Measurements from ENCODE around the gene BBS5. TPM values are rescaled to one million over a fixed set of nuclear protein-coding genes. Genes with fewer than 3 reads are reported as not detected.

The BBS5 gene
- total RNA-seq, 2 donors from 2014 or later, result 7.7 to 14.7 TPM

GRCh38 chr2:169509955-169510354 is 30.7 kb downstream of the BBS5 start:
- intact Hi-C loops (cut with DNase I), result no loop called here
- WGBS, result 95% methylated on average over 8 of the region's 8 CpGs
- H3K4me3 ChIP-seq, result no peak overlapping the region
- no peak overlapping the region for H3K27ac ChIP-seq
- no peak for TF ChIP-seq CTCF (IDR thresholded peaks at IDR 0.05)
- TF ChIP-seq POLR2AphosphoS5 (IDR thresholded peaks at IDR 0.05), result no peak
- TF ChIP-seq POLR2A (IDR thresholded peaks at IDR 0.05), result no peak
- DNase-seq (ENCODE audit: low spot score), result no peak
- no peaks in the 10 kb centered on the region for H3K4me1 ChIP-seq (replicated peaks)
- H3K9me3 ChIP-seq, result no peaks in the 10 kb centered on the region
- H3K36me3 ChIP-seq, result no peaks in the 10 kb centered on the region
- H3K27me3 ChIP-seq (replicated peaks; ENCODE audit: insufficient read depth), result no peaks in the 10 kb centered on the region

GRCh38 chr2:169510496-169510895 is 31.2 kb downstream of the BBS5 start:
- no peaks in the 10 kb centered on the region for H3K36me3 ChIP-seq
- TF ChIP-seq CTCF (IDR thresholded peaks at IDR 0.05) (no peak), POLR2A (IDR thresholded peaks at IDR 0.05) (no peak), POLR2AphosphoS5 (IDR thresholded peaks at IDR 0.05) (no peak)
- 93% methylated on average over 4 of the region's 4 CpGs for WGBS
- H3K4me1 ChIP-seq (replicated peaks), result no peaks in the 10 kb centered on the region
- H3K27me3 ChIP-seq (replicated peaks; ENCODE audit: insufficient read depth), result no peaks in the 10 kb centered on the region
- DNase-seq (ENCODE audit: low spot score), result no peak
- intact Hi-C loops (cut with DNase I), result no loop called here
- H3K4me3 ChIP-seq, result no peak overlapping the region
- H3K9me3 ChIP-seq, result no peaks in the 10 kb centered on the region
- H3K27ac ChIP-seq, result no peak overlapping the region

GRCh38 chr2:169511818-169512217 is 32.5 kb downstream of the BBS5 start:
- no peak for TF ChIP-seq CTCF (IDR thresholded peaks at IDR 0.05)
- TF ChIP-seq POLR2AphosphoS5 (IDR thresholded peaks at IDR 0.05), result no peak
- no peak for TF ChIP-seq POLR2A (IDR thresholded peaks at IDR 0.05)
- no peak for DNase-seq (ENCODE audit: low spot score)
- 79% methylated on average over 1 of the region's 1 CpG for WGBS
- no peaks in the 10 kb centered on the region for H3K27me3 ChIP-seq (replicated peaks; ENCODE audit: insufficient read depth)
- intact Hi-C loops (cut with DNase I), result no loop called here
- no peak overlapping the region for H3K4me3 ChIP-seq
- H3K36me3 ChIP-seq, result no peaks in the 10 kb centered on the region
- no peaks in the 10 kb centered on the region for H3K4me1 ChIP-seq (replicated peaks)
- no peaks in the 10 kb centered on the region for H3K9me3 ChIP-seq
- no peak overlapping the region for H3K27ac ChIP-seq

GRCh38 chr2:169512525-169512924 is 33.2 kb downstream of the BBS5 start:
- TF ChIP-seq POLR2AphosphoS5 (IDR thresholded peaks at IDR 0.05) (no peak), POLR2A (IDR thresholded peaks at IDR 0.05) (no peak), CTCF (IDR thresholded peaks at IDR 0.05) (no peak)
- Histone ChIP-seq H3K36me3 (no peaks in the 10 kb centered on the region), H3K4me3 (no peak overlapping the region), H3K27me3 (replicated peaks; ENCODE audit: insufficient read depth) (no peaks in the 10 kb centered on the region), H3K4me1 (replicated peaks) (no peaks in the 10 kb centered on the region), H3K27ac (no peak overlapping the region), H3K9me3 (no peaks in the 10 kb centered on the region)
- intact Hi-C loops (cut with DNase I), result no loop called here
- DNase-seq (ENCODE audit: low spot score), result no peak
- 22% methylated on average over 2 of the region's 2 CpGs for WGBS

GRCh38 chr2:169513094-169513493 is 33.8 kb downstream of the BBS5 start:
- Histone ChIP-seq H3K27ac (no peak overlapping the region), H3K4me1 (replicated peaks) (no peaks in the 10 kb centered on the region), H3K4me3 (no peak overlapping the region), H3K9me3 (no peaks in the 10 kb centered on the region), H3K27me3 (replicated peaks; ENCODE audit: insufficient read depth) (no peaks in the 10 kb centered on the region), H3K36me3 (no peaks in the 10 kb centered on the region)
- intact Hi-C loops (cut with DNase I), result no loop called here
- WGBS, result 97% methylated on average over 1 of the region's 1 CpG
- DNase-seq (ENCODE audit: low spot score), result no peak
- TF ChIP-seq POLR2A (IDR thresholded peaks at IDR 0.05) (no peak), CTCF (IDR thresholded peaks at IDR 0.05) (no peak), POLR2AphosphoS5 (IDR thresholded peaks at IDR 0.05) (no peak)

Measured in prostate gland (tissue), 2 donors.